HG02642 (cell line): ENCODE results near the gene NR2F1.
"Not testable (repeated sequence)": the region's sequence is repeated elsewhere in the genome, so short reads cannot be mapped to it uniquely, and the experiment has no call there.

Source experiments
- ATAC-seq: cut with Tn5 transposase; IDR thresholded peaks from one replicate; pipeline ENCODE4 v1.9.1; 2021; ENCODE audit warnings: mild to moderate bottlenecking; ENCODE audit not compliant: unreplicated experiment, poor library complexity

NR2F1 gene

DNA sequence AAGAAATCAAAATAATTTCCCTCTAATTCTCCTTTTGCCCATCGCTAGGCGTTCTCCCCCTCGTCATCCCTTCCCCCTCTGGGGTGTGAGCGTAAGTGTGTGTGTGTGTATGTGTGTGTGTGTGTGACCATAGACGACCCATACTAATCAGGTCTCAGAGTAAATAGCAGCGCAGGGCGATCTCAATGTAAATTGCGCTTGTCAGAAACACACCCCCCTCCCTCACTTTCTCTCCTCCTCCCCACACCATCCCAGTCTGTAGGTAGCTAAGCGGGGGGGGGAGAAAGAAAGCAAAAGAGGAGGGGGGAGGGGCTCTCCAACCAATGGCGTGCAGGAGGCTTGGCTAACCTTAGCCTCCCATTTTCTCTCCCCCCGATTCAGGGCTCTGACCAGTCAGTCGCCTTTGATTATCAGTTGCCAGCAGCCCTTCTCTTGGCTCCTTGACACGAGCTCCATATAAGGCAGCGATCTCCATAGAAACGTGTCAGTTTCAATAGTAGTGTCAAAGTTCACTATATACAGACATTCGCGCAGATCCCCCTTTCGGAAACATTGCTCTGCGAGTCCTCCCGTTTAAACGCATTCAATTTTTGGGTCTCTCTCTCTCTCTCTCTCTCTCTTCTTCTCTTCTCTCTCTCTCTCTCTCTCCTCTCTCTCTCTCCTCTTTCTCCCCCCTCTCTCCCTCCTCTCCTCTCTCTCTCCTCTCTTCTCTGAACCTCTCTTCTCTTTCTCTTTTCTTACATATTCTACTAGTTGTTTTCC, at the start of gene NR2F1:
Gene NR2F1 (plus strand): TSS at position 546 of the 762 bp plus-strand sequence. CDS start 1,802 bp downstream, outside the sequence.
- ATAC-seq = no peak

DNA sequence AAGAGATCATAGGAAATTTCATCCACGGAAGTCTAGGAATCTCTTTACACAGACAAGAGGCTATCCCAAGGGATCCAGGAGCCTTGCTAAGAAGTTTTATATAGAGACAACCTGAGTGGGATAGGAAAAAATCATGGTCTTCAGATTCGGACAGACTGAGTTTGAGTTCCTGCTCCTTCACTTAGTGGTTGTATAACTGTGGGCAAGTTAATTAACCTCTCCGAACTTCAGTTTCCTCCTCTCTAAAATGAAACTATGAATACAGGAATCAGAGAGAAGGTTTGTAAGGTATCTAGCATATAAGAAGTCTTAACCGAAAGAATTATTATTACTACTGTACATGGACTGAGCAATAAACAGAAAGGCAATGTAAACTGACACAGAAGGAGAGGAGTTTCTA, 37.1 kb upstream of the NR2F1 start:
- ATAC-seq = no peak

DNA sequence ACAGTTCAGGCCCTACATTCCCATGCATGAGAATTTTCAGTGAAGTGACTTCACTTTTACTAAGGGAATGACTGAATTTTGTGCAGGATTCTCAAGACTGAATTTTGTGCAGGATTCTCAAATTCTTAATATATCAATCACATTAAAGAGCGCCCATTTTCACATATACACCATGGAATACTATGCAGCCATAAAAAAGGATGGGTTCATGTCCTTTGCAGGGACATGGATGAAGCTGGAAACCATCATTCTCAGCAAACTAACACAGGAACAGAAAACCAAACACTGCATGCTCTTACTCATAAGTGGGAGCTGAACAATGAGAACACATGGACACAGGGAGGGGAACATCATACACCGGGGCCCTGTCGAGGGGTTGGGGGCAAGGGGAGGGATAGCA, 33.4 kb upstream of the NR2F1 start:
- ATAC-seq = not testable (repeated sequence)

DNA sequence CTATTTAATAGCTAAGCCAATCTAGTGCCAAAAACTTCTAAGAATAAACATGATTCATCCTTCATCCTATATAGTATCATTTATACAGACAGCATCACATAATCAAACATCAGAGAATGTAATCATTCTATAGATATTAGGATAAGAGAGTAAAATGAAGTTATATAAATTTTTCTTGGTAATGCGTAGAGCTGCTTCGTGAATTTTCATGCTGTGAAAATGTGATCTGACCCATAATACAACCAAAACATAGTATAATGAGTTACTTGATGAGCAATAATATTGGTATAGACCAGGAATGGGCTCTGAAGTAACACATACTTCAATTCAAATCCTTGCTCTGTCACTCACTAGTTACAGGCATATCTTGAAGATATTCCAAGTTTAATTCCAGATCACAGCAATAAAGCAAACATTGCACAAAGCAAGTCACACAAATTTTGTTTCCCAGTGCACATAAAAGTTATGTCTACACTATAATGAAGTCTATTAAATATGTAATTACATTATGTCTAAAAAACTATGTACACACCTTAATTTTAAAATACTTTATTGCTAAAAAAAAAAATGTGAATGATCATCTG, 25.9 kb upstream of the NR2F1 start:
- no peak for ATAC-seq

DNA sequence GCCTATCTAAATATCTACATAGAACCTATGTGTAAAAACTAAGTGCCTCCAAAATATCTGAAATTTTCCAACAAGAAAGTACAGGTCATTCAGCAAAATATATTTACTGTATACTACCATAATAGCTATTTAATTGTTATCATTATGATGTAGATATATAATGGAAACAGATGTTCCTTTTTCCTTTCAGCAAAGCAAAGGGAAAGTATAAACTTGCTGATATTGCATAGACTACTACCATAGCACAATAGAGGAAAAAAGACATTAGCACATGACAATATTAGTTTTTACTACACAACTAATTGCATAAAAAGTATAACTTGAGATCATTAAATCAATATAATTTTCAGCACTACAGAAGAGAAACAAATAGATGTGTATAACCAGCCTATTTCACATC, 16.9 kb upstream of the NR2F1 start:
- ATAC-seq = no peak

DNA sequence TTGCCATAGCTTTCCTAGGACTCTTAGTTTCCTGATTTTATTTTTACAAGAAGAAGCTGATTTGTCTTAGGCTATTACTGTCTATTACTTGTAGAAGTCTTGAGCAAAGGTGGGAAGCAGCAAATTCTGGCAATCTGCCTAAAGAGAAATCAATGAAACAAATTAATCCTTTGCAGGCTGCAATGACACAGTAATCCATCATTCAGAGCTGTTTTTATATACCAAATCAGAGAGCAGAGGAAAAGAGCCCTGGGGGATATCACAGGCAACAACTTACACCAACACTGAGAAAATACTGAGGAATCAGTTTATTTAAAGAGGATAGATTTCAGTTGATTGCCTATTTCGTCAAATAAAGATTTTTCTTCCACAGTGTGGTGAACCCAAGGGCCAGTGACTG, 15.6 kb upstream of the NR2F1 start:
- no peak for ATAC-seq

DNA sequence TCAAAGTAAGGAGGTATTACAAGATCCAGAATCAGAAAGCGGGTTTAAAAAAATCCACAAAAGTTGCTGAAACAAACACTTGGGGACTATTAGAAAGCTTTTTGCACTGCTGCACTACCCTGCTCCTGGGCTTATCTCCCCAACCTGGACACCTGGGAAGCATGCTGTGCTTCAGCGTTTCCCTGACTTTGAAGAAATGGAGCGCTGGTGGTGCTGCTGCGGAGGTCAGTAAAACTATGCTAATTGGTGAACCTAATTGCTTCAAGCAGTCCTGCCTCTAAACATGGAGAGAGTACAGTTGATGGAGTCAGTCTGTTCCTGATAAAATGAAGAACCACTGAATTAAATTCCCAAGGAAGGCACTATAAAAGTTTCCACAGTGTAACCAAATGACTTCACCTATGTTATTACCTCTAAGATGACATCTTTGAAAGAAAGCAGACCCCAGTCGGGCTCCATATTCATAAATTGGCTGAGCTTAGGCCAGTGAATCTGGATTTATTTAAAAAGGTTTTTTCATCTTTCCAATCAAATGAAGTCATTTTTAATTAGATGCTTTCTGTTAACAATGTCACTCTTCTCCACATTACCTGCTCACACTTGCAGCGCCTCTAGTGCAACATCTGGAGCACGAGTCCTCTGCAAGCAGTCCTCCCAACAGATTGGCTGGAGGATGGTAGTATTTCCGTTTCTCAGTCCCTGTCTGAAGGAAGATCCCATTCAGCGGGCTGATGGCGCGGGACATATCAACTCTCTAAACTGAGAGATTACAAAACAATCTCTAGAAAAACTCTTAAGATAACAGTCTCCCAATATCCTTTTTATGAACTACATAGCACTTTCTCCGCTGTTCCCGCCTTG, 13.5 kb upstream of the NR2F1 start:
- ATAC-seq = no peak

DNA sequence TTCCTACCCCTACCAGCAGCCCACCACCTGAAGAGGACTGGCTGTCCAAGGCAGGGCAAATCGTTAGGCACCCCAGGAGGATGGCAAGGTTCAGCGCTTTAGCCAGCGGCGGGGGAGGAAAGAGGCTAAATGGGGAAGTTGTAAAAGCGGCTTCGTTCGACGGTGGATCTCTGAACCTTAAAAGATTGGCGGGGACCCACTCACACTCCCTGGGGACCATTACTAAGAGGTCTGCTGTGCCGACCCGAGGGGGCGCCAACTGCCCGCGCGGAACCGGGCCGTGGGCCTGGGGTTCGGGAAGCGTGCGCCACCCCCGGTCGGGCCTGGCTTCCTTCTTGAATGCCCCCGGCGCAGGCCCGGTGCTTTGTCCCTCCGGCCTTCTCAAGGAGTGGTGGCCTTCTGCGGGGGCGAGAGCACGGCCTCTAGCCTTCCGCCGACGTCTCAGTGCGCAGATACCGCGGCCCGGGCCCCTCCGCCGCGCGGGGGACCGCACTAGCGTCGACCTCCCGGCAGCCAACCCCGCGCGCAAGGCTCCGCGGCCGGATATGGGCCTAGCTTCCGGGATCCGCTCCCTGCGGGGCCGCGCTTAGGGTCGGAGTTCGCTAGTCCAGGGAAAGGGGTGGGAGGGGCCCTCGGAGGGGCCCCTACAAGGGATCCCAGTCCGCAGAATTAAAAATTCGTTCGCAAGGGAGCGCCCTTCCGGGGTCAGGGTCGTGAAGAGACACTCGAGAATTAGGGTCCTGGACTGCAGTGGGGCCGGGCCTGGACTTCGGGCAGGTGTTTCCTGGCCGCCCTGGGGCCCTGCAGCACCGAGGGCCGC, 12.5 kb upstream of the NR2F1 start:
- peak; percentile 45 for ATAC-seq

DNA sequence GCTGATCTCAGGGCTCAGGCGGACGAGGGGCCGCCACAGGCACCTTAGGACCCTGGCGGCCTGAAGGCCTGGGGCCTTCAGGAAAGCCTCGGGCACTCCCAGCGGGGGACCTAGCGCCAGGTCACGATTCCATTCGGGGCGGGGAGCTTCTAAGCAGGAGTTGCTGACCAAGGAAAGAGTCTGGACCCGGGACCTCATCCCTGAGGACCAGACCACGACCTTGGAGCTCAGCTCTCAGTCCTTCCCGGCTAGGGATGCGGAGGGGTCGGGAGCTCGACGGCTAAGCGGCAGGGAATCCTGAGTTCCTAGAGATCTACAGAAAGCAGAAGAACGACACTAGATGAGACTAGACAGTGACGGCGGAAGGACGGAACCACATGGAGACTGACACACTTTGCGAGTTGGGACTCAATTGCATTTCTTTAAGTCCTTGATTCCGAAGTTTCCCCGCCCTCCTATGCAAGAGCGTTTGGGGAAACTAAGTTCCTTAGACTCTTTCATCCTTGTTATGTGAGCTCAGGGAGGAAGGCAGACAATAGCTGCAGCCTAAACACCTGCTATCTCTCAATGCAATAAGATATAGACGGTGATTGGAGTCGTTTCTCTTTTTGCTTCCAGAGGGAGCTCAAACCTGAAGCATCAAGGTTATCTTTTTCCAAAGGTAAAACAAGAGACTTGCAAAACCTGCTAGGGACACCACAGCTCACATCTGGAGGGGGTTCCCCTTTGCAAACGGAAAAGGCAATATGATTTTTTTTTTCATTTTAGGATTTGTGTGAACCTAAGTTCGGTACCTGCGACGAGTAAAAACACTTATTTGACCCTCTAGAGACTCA, 11.7 kb upstream of the NR2F1 start:
- no peak for ATAC-seq

DNA sequence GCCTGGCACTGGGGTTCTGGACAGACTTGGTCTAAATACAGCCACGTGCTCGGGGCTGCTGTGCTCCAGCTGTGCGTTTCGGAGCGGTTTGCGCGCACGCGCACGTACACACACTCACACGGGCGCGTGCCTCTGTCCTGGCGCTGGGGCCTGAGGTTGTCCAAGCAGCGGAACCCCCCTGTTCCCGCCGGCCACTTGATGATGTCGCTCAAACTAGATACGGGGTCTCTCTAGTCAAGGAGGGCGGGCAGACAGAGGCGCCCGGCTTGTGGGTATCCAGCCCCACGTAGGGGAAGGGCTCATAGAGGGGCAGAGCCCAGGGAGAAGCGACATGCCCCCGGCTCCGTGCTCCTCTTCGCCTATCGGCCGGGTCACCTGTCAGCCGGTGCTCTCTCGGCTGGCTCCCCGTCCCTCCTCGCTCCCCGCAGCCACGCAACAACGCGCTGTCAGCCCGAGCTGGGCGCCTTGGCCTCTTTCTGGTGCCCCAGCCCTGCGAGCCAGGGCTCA, 10.9 kb upstream of the NR2F1 start:
- ATAC-seq = no peak

DNA sequence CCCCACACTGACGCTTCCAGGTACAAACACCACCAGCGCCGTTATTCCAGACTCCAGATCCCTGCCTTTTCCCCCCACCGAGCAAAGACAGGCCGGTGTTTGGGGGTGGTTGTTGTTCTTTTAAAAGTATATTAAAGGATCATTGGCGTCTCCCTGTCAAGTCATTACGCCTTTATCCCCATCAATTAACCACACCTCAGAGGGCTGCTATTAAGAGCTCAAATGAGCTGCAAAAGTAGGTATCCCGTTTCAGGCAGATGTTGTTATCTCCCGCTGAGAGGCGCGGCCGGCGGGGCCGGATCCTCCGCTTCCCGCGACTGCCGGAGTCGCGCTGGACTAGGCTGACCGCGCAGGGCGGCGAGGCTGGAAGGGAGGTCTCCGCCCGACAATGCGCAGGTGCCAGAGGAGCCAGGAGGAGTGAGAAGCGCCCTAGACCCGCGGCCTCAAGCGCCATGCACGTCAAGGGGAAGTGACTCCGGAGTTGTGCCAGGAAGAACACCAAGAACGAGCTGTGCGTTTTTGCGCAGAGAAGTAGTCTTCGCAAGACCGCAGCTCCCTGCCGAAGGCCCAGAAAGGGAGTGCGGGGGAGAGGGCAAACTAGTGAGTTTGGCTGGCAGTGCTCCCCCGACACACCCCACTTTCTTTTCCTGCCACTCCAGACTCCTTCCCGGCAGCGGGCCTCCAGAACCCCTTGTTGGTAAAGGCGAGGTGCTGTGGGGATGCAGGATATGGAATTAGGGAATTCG, 10.2 kb upstream of the NR2F1 start:
- ATAC-seq = no peak

DNA sequence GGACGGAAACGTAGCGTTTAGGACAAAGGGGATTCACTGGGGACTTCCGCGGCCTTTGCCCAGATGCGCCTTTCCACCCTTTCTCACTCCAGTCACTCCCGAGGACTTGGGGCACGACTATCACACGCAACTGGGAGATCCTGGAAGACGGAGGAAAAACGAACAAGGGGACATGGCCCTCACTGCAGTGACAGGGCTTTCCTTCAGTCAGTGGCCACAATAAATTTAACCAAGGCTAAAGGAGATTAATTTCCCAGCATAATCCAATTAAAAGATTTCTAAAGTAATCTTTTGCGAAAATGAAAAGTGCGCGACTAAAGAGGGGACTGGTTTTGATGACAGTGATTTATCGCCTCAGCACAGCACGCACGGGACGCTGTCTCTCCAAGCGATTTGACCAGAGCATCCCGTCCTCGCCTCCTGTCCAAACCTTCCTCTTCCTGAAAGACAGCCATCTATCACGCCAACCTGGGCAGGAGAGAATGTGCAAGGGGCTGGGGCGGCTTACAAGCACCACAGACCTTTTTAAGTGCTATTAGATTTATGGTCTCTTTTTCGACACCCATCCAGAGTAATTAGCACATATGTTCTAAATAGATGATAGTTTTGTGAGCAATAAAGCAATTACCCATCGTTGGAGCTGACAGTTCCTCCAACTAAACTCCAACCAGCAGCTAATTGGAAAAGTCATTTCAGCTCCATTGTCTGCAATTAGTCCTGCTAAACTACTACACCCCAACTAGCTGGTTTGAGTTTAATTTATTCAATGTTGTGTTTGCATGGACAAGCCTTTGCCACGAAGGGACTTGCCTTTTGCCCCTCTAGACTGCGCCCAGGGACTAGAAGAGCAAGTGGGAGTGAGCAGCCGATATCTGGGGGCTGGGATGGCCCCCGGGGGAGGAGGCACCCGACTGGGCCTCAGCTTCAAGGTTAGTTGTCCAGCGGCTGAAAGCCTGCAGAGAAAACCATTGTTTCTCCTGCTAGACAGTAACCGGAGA, 9.4 kb upstream of the NR2F1 start:
- no peak for ATAC-seq

DNA sequence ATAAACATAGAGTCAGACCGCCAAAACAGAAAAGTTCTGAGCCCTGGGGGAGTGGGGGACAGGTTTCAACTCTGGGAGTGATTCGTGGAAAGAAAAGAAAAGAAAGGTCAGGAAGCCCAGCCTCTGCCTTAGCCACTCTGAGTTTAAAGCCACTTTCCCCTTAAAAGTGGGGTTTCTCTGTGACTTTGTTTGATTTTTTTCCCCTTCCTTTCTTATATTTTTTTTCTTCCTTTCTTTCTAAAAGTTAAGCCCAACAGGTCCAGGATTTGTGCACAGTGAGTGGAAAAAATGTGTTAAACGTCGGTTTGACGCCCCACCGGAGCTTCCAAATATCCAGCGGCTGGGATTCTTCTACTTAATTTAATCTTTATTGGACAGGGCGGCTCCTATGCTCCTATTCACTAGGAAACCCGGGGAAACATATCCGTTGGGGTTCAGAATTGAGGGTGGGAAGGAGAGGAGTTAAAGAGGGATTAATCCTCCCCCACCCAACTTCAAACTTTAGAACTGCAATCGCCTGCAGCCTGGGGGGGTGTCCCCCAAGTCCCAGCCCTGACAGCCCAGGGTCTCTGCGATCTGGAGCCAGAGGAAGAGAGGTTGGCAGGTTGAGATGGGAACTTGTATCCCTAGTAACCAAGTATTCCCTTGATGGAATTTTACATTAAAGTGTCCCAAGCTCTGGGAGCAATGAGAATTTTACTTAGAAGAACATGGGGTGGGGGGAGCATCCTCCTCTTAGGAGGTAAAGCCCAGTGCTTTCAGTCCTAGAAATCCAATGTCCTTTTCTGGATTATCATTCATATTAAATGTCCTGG, 8.3 kb upstream of the NR2F1 start:
- no peak for ATAC-seq

DNA sequence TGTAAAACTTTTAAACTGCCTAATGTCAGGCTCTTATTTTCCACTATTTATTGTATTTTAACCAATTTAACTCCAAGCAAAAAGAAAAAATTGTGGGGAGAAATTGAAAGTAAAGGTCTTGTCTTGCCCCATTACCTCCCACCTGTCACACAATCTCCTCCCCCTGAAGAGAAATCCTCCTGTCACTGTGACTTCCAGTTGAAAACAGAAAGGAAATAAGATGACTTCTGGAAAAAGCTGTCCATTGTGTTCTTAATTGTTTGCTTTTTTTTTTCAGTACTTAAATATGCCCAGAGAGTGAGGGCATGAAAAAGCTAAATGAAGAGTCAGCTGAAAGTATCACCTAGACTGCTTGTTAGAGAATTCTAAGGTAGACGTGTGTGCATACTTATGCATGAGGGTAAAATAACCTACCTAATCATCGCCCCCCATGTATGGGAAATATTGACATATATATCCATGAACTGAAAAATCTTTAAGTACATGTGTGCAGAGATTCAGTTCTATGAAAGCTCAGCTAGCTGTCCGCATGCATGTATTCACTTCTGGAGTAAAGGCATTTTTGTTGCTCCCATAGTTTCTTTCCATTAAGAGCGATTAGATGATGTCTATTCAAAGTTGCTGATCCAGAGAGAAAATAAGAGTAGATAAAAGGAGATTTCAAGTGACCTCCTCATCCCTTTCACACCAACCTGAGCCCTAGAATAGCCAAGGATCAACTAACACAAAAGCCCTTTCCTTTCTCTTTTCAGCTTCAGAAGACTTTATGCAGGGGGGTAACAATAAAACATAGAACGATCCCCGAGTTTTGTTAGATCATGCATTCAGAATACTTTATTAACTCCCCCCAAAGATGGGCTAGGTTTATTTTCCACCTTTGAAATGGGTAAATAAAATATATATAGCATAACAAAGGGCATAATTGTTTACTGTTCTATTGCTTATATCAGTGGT, 7.3 kb upstream of the NR2F1 start:
- no peak for ATAC-seq

DNA sequence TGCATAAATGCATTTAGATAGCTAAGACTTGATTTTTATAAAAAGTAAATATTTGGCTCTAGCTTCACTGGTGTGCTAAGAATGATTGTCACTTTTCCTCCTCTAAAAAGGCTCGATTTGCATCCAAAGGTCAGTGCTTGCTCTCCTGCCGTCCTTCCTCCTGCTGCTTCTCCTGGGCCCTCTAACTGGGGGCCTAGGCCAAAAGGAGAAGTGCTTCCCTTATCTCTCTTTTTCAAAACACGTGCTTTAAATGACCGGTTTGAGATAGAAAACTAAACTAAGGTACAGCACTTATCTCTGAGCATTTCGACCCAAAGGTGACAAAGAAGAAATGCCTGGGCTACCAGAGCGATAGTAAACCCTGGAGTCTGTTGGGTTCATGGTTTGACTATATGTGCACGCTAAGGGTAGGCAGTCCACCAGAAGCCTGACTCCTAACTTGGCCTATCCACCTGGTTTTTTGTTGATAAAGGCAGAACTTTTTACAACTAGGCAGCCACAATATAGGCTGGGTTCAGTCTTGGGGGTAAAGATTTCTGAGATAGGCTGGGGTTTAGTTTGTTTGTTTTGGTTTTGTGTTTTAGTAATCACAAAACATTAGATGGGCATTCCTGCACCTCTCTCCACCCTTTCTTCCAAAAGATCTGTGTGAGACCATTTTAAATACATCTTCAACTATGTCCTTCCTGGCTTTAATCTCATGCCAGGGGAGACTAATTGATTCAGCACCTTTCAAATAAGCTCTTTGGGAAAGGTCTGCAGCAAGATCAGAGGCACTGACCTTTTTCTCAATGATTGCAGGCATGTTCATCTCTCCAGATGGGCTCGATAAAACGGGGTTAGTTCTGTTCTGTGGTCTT, 5.8 kb upstream of the NR2F1 start:
- no peak for ATAC-seq
